H1 (cell line): ENCODE results near the gene MRTFA. TPM values are rescaled to one million over a fixed set of nuclear protein-coding genes. Genes with fewer than 3 reads are reported as not detected.

ENCODE experiments used
- CEBPB ChIP-seq: IDR thresholded peaks from 2 replicates; pipeline ENCODE4 v1.6.1; 2012; ENCODE audit warnings: low read depth, low read length
- KDM4A ChIP-seq: IDR thresholded peaks from one replicate; pipeline ENCODE4 v1.7.1; 2012; ENCODE audit warnings: low read depth, mild to moderate bottlenecking, moderate library complexity, low read length, inconsistent platforms; ENCODE audit not compliant: severe bottlenecking
- NANOG ChIP-seq: IDR thresholded peaks from 2 replicates; pipeline ENCODE4 v1.6.1; 2011; ENCODE audit warnings: low read length, low read depth, mild to moderate bottlenecking, inconsistent platforms; ENCODE audit not compliant: insufficient read depth, poor library complexity, severe bottlenecking
- RBBP5 ChIP-seq: IDR thresholded peaks from 2 replicates; pipeline ENCODE4 v1.7.1; 2012; ENCODE audit warnings: low read depth, mild to moderate bottlenecking, inconsistent platforms, low read length, moderate library complexity, borderline replicate concordance
- TAF1 ChIP-seq: IDR thresholded peaks from 2 replicates; pipeline ENCODE4 v1.6.1; 2011; ENCODE audit warnings: mild to moderate bottlenecking, low read depth, low read length
- polyA plus RNA-seq, 7 experiments: library from polyadenylated mRNA; depleted of rRNA in 3 of 7; stranded (reverse) in 5 of 7; unstranded in 2 of 7; fragments of >200 nt in 5 of 7; fragments of 200-250 nt in 2 of 7; gene quantifications; 1 replicate in 5 of 7; 2 replicates in 1 of 7; 4 replicates in 1 of 7; pipeline versions ENCODE4 v1.2.1 to v1.2.3, GENCODE V29; 2011 to 2013; ENCODE audit warnings: missing spikeins in 2 of 7, mixed read lengths in 2 of 7
- total RNA-seq: library from RNA; stranded (reverse); fragmentation: NEBNext Ultra II Directional; extraction: Animal tissue kit (Norgen Biotek cat#: 25700); gene quantifications from 2 replicates; pipeline ENCODE4 v1.2.1, GENCODE V29; 2021
- TF ChIP-seq, protein P1 (sequence below): fragments of 300-600 bp; sonication (generic); IDR thresholded peaks from 2 replicates; pipeline ENCODE4 v1.7.1; 2012; ENCODE audit warnings: low read length, moderate library complexity, mild to moderate bottlenecking, inconsistent platforms; ENCODE audit not compliant: insufficient replicate concordance
- TF ChIP-seq, protein P2 (sequence below): IDR thresholded peaks from 2 replicates; pipeline ENCODE4 v1.6.1; 2011; ENCODE audit warnings: low read length, improper control_type of control experiment

Gene MRTFA
- total and polyA plus RNA-seq, 2 of the 8 experiments (the other 6 are each of a cell fraction or from before 2014, with no cell fraction given) = 5.4 to 37.9 TPM

- TF ChIP-seq, protein P1, sequence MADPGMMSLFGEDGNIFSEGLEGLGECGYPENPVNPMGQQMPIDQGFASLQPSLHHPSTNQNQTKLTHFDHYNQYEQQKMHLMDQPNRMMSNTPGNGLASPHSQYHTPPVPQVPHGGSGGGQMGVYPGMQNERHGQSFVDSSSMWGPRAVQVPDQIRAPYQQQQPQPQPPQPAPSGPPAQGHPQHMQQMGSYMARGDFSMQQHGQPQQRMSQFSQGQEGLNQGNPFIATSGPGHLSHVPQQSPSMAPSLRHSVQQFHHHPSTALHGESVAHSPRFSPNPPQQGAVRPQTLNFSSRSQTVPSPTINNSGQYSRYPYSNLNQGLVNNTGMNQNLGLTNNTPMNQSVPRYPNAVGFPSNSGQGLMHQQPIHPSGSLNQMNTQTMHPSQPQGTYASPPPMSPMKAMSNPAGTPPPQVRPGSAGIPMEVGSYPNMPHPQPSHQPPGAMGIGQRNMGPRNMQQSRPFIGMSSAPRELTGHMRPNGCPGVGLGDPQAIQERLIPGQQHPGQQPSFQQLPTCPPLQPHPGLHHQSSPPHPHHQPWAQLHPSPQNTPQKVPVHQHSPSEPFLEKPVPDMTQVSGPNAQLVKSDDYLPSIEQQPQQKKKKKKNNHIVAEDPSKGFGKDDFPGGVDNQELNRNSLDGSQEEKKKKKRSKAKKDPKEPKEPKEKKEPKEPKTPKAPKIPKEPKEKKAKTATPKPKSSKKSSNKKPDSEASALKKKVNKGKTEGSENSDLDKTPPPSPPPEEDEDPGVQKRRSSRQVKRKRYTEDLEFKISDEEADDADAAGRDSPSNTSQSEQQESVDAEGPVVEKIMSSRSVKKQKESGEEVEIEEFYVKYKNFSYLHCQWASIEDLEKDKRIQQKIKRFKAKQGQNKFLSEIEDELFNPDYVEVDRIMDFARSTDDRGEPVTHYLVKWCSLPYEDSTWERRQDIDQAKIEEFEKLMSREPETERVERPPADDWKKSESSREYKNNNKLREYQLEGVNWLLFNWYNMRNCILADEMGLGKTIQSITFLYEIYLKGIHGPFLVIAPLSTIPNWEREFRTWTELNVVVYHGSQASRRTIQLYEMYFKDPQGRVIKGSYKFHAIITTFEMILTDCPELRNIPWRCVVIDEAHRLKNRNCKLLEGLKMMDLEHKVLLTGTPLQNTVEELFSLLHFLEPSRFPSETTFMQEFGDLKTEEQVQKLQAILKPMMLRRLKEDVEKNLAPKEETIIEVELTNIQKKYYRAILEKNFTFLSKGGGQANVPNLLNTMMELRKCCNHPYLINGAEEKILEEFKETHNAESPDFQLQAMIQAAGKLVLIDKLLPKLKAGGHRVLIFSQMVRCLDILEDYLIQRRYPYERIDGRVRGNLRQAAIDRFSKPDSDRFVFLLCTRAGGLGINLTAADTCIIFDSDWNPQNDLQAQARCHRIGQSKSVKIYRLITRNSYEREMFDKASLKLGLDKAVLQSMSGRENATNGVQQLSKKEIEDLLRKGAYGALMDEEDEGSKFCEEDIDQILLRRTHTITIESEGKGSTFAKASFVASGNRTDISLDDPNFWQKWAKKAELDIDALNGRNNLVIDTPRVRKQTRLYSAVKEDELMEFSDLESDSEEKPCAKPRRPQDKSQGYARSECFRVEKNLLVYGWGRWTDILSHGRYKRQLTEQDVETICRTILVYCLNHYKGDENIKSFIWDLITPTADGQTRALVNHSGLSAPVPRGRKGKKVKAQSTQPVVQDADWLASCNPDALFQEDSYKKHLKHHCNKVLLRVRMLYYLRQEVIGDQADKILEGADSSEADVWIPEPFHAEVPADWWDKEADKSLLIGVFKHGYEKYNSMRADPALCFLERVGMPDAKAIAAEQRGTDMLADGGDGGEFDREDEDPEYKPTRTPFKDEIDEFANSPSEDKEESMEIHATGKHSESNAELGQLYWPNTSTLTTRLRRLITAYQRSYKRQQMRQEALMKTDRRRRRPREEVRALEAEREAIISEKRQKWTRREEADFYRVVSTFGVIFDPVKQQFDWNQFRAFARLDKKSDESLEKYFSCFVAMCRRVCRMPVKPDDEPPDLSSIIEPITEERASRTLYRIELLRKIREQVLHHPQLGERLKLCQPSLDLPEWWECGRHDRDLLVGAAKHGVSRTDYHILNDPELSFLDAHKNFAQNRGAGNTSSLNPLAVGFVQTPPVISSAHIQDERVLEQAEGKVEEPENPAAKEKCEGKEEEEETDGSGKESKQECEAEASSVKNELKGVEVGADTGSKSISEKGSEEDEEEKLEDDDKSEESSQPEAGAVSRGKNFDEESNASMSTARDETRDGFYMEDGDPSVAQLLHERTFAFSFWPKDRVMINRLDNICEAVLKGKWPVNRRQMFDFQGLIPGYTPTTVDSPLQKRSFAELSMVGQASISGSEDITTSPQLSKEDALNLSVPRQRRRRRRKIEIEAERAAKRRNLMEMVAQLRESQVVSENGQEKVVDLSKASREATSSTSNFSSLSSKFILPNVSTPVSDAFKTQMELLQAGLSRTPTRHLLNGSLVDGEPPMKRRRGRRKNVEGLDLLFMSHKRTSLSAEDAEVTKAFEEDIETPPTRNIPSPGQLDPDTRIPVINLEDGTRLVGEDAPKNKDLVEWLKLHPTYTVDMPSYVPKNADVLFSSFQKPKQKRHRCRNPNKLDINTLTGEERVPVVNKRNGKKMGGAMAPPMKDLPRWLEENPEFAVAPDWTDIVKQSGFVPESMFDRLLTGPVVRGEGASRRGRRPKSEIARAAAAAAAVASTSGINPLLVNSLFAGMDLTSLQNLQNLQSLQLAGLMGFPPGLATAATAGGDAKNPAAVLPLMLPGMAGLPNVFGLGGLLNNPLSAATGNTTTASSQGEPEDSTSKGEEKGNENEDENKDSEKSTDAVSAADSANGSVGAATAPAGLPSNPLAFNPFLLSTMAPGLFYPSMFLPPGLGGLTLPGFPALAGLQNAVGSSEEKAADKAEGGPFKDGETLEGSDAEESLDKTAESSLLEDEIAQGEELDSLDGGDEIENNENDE = no peak
- TF ChIP-seq CEBPB = no peak
- TF ChIP-seq RBBP5 = no peak
- no peak for TF ChIP-seq TAF1
- TF ChIP-seq NANOG = no peak
- TF ChIP-seq, protein P2, sequence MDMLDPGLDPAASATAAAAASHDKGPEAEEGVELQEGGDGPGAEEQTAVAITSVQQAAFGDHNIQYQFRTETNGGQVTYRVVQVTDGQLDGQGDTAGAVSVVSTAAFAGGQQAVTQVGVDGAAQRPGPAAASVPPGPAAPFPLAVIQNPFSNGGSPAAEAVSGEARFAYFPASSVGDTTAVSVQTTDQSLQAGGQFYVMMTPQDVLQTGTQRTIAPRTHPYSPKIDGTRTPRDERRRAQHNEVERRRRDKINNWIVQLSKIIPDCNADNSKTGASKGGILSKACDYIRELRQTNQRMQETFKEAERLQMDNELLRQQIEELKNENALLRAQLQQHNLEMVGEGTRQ = no peak
- no peak for TF ChIP-seq KDM4A
Measured at GRCh38 chr22:40571887-40572286, 64.6 kb downstream of the MRTFA start (continued).
